ELR (cell line): ENCODE data around the gene NEURL1B.
A peak's percentile ranks its signal among the peaks of the same experiment; 100 is the strongest.

Experiments
- DNase-seq: peaks from one replicate; pipeline ENCODE4 v3.0.0-alpha.2; 2015; ENCODE audit warnings: low read depth

Gene NEURL1B

DNA sequence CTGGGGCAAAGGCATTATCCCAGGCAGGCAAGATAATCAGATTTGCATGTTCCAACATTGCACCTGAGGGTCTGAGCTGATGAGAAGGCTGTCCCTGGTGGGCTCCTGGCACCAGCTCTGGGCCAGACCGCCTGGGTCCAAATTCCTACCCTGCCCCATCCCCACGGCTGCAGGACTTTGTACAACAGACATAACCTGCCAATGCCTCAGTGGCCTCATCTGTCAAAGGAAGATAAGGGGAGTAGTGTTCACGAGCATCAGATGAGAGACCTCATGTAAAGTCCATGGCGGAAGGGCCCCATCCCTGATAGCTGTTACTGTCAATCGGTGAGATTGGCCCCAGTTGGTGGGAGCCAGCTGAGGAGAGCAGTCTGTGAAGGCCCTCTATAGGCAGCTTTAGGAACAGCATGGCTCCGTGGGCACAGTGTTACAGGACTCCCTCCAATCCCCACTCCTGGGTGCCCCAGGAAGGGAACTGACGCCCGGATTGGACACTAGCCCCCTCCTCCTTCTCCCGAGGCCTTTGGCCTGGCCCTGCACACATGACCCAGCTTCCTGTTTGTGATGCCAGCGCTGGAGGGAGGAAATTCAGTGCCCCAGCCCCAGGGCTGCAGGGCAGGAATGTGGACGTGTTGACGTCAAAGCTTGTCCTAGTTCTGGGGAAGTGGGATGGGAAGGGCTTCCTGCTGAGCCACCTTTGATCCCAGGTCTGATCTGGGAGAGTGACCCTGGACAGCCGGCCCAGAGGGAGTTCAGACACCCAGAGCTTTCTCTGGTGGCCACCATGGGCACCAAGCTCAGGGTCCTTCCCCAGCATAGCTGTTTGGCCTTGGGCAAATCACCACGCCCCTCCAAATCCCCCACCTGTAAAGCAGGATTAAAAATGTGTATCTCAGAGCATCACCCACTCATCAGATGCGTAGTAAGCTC, 73.7 kb downstream of the NEURL1B start:
- DNase-seq, result peak; percentile 89

DNA sequence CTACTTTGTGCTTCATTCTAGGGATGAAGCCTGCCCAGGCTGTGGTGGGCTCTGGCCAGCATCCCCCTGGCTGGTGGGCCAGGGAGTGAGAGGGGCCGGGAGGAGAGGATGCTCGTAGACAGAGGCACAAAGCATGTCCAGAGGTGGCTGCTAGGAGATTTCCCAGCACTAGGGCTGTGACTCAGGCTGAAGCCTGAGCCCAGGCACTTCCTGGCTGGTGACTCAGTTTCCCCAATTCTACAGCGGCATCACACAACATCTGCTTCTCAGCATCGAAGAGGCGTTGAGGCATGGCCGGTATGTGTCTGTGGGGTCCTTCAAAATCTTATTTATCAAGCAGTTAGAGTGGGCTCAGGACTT, 74.3 kb downstream of the NEURL1B start:
- peak; percentile 41 for DNase-seq

DNA sequence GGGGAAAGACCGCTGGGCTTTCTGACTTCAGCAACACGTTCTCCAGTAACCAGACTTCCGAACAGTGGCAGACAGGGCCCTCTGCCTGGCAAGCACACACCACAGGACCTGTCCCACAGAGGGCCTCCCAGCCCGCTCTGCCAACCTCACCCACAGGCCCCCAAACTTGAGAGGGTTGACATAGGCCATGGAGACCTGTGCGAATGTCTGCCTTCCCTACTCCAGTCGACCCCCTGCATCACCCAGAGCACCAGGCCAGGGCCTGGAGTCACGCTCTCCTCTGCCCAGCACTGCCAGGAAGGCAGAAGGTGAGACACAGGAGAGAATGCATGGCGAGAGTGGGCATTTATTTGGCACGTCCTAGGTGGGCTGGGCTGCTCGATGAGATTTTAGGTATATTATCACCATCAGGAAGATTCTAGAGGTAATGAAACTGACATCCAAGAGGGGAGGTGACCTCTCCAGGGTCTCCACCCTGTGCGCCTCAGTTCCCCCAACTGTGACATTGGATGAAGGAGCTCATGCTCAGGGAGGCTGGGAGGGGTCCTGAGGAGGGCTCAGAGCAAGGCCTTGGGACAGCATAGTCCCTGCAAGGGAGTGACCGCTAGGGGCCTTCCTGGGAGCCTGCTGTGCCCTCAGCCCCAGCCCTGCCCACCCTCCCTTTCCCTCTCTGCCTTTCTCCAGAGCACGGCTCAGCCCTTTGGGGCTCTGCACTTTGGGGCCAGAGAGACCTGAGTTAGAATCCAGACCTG, 75.0 kb downstream of the NEURL1B start:
- peak; percentile 45 for DNase-seq

DNA sequence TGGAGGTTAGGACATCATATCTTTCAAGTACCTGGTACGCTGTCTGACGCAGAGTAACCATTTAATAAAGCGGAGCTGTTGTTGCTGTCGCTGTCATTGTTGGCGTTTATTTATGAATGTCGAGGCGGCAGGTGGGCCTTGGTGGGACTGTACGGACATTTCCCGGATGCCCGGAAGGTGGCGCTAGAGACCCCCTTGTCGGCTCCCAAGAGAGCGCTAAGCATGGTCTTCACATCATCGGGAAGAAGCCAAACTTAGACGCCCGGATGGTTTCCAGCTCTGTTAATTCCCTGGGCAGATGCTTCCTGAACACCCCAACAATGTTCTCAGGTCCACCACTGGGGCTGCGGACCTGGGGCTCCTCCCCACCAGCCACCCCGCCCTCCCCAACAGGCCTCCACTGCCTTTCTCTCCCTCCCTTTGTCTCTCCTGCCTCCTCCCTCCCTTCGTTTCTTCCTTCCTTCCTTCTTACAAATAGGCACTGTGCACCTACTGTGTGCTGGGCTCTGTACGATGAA, 75.8 kb downstream of the NEURL1B start:
- DNase-seq, result peak; percentile 89

DNA sequence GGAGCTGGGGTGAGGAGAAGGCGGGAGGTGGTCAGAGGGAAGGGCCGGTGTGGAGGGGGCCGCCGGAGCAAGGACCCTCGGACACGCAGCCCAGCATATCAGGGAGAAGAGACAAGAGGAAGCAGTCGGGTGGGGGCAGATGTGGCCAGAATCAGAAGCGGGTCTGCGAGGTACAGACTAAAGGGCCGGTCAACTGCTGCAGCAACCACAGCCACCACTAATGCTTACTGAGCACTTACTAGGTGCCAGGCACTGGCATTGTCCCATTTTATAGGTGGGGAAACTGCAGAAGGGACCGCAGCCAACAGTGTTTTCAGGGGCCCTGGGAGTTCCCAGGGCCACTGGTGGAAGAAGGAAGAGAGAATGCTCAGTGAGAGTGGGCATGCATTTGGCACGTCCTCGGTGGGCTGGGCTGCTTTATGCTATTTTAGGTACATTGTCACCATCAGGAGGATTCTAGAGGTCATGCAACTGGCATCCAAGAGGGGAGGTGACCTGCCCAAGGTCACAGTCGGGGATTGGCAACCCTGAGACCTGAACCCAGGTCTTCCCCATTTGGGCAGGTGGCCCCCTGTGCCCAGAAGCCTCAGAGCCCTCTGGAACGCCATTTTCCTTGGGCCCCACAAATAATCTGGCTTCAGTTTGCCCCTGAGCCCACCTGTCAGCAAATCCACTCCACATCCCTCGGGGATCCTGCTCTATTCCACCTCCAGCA, 76.6 kb downstream of the NEURL1B start:
- DNase-seq, result no peak

DNA sequence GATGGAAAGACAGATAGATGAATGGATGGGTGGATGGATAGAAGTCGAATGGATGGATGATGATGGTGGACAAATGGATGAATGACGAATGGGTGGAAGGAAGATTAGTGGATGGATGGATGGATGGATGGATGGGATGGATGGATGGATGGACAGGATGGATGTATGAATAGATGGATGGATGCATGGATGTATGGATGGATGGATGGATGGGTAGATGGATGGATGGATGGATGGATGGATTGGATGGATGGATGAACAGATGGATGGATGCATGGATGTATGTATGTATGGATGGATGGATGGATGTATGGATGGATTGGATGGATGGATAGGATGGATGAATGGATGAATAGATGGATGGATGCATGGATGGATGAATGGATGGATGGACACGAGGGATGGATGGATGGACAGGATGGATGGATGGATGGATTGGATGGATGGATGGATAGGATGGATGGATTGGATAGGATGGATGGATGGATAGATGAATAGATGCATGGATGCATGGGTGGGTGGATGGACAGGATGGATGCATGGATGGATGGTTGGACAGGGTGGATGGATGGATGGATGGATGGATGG, 77.6 kb downstream of the NEURL1B start:
- DNase-seq, result no peak

DNA sequence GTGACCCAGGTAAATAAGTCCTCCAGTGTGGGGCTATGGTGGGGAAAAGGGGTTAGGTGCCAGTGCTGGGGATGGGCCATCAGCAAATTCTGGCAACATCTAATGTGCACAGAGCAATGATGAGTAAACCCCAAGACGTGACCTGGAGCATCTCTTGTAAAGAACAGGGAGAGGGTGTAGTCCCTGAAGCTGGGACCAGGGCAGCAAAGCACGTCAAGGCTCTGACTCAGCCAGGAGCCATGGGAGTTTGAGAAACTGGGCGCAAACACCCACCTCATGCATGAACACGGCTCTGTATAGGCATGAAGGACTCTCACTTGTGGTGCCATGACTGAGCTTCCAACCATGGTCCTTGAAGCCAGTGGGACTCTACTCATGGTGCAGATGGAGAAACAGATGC, 78.1 kb downstream of the NEURL1B start:
- DNase-seq, result no peak

DNA sequence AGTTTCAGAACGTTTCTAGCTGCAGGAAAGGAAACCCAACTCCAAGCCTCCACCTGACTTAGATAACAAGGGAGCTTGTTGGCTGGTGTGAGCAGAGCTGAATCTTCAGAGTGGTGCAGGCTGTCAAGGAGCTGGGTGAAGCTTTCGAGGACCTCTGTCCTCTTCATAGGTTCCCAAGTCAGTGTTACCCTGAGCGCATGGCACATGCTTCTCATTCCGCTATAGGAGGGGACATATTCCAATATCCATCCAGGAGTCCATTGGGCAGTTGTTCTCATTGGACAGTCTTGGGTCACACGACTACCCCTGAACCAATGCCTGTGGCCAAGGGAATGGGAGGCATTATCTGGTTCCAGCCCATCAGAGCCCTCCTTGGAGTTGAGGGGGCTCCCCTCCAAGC, 79.6 kb downstream of the NEURL1B start:
- no peak for DNase-seq

DNA sequence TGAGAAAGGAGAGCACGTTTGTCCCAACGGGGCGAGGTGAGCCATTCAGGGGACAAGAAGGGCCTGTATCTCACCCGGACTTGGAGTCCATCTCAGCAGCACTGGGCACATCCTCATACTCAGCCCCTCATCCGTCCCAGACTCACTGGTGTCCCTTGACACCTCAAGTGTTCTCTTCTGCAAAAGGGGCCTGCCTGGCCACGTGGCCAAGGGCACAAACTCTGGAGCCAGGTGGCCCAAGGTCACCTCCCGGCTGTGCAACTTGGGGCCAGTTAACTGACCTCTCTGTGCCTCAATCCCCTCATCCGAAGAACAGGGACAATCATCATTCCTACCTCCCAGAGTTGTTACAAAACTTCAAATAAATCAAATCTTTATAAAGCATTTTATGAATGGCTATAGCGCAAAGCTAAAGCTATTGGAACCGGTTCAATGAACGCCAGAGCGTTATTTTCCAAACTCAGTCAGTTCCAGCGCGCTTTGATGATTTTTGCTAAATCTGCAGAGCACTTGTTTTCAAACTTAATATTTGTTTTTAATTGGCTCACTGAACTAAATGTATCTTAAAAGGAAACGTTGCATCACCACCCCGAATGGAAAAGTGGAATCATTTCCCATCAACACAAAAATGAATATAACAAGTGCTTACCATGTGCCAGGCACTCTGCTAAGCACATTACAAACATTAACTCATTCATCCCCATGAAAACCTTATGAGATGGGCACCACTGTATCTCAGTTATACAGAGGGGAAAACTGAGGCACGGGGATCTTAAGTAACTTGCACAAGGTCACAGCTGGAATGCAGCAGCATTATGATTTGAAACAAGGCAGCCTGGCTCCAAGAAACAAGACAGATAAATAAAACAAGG, 80.6 kb downstream of the NEURL1B start:
- no peak for DNase-seq

DNA sequence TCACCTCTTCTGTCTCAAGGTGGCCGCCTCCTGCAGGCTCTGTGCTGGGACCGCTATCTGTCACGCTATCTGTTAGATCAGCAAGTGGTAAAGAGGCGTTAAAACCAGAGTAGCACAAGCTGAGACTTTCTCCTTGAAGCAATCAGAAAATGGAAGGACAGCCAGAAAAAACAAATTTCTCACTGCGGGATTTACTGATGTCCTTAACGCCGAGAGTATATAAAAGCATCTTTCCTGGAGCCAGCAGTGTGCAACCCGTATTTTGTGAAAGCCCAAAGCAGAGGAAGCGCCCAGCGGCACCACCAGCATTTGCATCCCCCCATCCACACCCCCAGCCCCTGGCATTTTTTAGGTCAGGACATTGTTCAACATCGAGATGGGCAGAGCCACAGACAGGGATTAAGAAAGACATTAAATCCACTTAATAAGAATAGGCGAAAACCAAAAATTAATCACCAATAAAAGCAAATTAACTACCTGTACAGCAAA, 81.3 kb downstream of the NEURL1B start:
- no peak for DNase-seq

DNA sequence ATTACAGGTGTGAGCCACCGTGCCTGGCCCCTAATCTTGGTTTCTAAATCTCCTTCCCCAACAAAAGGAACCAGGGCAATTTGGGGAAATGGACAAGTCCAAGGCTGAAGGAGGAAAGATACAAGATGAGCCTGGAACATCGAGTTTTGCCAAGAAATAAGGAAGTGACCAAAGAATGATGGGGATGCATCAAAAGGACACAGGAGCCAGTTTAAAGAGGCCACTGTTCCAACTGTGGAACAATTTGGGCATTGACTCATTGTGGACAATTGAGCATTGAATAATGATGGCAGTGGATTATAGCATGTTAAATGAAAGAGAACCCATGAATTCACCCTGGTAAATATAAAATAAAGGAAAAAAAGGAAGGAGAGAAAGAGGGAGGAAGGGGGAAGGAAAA, 82.4 kb downstream of the NEURL1B start:
- DNase-seq, result no peak

DNA sequence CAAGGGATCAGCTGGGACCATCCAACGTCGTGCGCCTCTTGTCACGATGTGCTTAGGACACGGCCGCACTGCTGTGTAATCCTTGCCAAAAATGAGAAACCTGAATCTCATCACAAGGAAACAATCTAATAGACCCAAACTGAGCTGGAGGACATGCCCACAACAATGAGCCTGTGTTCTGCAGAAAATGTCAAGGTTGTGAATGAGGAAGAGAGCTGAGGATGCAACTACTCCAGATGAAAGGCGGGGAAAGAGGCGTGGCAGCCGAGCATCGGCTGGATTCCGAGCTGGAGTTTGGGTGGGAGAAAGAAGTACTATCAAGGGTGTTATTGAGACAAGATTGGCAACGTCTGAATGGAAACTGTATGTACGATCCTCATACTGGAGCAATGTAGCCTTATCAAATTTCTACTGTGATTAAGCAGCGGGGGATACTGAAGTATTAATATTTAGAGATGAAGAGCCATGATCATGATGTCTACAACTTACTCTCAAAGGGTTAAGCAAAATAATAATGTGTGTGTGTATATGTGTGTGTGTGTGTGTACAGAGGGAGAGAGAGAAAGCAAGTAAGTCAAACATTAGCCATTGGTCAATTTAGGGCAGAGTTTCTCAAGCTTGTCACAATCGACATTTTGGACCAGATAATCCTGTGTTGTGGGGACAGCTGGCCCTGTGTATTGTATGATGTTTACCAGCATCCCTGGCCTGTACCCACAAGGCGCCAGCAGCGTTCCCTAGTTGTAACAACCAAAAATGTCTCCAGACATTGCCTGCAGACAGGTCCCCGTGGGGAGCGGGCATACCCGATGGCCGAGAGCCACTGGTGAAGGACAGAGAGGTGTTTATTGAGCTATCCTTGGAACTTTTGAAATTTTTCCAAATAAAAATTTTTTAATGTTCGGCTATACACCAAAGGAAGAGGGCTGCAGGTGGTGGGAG, 83.5 kb downstream of the NEURL1B start:
- no peak for DNase-seq

DNA sequence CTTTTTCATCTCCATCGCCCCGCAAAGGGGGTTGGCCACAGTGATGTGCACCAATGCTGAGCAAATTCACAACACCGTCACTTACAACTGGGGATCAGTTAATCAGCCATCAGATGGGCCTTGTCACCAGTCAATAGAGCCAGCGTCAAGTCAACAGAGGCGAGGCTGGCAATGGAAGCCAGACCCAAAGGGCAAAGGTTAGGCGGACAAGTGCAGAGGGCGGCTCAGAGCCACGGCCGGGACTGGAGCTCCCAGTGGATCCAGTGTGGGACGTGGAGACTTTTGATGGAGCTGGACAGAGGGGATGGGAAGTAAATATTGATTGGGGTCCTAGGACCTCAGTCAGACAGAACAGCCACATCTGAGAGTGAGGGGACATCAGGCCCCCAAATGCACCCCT, 84.2 kb downstream of the NEURL1B start:
- DNase-seq, result no peak

DNA sequence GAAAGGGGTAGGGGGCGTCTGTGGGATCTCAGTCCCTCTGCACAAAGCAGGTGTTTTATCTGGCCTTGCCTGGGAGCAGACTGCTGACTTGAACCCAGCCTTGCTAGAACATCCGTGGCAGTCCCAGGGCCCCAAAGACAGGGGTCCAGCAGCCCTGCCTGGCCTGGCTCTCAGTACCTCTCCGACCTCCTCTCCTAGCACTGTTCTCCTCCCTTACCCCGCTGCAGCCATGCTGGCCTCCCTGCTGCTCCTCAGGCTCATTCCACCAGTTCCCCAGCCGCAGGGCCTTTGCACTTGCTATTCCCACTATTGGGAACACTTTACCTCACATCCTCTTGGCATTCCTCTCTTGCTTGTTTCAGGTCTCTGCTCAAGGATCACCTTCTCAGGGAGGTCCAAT, 84.7 kb downstream of the NEURL1B start:
- no peak for DNase-seq

DNA sequence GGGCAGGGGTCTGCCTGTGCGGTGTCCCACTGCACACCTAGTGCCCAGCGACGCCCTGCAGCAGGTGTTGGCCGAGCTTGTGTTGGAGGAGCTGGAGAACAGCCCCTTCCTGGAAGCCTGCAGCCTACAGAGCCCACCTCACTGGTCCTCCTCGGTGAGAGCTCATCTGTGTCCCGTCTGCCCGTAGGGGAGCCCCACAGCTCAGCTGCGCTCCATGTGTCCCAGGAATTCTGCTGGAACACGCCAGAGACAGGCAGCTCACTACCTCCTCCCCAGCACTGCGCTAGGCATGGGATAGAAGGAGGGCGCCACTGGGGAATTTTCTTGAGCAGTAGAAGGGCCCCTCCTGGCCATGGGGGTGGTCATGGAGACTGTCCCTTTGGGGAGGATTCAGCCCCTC, 85.9 kb downstream of the NEURL1B start:
- DNase-seq, result no peak

DNA sequence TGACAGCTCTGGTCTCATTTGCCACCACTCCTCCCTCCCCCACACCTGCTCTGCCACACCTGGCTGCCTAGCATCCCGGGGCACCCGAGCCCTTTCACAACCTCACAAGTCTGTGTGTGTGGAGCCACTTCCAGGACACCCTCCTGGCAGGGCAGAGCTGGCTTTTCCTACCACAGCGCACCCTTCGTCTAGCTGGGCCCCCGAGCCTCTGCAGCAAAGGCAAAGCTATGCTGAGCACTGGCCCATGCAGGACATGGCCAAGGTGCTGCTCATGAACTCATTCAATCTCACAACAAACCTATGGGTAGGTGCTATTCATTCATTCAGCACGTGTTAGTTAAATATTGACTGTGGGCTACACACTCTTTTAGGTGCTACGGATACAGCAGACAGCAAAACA, 86.5 kb downstream of the NEURL1B start:
- no peak for DNase-seq

DNA sequence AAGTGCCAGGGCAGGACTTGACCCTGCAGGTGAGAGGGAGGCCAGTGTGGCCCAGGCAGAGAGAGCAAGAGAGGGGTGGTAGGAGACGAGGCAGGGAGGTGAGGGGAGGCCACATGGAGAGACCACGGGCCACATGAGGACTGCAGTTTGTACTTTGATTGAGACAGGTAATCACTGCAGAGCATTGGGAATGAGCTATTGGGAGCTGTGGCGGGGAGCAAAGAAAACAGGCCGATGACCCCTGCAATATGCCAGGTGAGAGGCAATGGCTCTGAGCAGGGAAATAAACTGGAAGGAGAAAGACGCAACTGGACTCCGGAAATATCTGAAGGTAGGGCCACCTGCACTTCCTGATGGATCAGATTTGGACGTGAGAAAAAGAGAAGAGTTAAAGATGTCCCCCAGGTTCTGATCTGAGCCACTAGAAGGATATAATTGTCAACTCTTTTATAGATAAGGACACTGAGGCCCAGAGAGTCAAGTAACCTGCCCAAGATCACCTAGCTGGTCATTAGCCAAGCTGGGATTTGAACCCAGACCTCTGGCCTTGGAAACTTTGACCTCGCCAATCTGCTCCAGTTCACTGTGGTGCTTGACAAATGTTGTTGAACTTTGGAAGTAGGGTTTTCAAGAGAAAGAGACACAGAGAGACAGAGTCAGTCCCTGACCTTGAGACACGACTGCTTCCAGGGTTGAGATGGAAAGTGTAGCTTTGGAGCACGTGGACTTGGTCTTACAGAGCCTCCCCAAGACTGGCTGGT, 87.6 kb downstream of the NEURL1B start:
- no peak for DNase-seq

DNA sequence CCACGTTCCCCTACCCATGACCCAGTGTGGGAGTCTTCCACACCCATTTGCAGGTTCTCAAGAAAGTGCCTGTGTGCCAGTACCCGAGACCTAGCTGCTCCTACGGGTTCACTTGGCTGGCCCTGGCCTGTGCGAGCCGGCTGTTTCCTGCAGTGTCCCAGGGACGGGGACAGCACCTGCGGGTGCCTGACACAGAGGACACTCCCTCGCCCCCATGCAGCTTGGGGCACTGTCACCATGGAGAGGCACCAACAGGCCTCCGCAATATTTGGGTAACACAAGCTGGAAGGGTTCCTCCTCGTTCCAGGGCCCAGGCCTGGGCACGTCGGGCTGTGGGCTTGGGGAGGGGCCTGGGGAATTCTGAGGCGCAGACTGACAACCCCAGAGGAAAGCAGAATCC, 88.5 kb downstream of the NEURL1B start:
- no peak for DNase-seq

DNA sequence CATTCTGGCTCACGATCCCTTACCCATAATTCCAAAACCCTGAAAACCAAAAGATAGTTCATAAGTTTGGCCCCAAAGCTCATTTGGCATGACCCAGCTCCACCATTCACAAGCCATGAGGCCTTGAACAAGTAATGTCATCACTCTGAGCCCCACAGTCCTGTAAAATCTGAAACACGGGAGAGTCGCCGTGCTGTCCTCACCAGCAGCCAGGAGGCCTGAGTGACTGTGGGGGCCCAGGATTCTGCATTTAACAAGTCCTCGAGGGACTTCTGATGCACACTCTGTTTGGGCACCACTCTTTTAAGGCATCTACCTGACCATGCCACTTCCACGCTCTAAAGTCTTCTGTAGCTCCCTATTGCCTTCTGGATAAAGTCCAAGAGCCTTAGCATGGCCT, 89.2 kb downstream of the NEURL1B start:
- DNase-seq, result no peak
